ENCODE measurements around the gene LYSMD2. TPM values are rescaled to one million over a fixed set of nuclear protein-coding genes. Genes with fewer than 3 reads are reported as not detected.

The LYSMD2 gene
- total RNA-seq, 1 donor from 2014 or later, result 1.8 TPM

DNA sequence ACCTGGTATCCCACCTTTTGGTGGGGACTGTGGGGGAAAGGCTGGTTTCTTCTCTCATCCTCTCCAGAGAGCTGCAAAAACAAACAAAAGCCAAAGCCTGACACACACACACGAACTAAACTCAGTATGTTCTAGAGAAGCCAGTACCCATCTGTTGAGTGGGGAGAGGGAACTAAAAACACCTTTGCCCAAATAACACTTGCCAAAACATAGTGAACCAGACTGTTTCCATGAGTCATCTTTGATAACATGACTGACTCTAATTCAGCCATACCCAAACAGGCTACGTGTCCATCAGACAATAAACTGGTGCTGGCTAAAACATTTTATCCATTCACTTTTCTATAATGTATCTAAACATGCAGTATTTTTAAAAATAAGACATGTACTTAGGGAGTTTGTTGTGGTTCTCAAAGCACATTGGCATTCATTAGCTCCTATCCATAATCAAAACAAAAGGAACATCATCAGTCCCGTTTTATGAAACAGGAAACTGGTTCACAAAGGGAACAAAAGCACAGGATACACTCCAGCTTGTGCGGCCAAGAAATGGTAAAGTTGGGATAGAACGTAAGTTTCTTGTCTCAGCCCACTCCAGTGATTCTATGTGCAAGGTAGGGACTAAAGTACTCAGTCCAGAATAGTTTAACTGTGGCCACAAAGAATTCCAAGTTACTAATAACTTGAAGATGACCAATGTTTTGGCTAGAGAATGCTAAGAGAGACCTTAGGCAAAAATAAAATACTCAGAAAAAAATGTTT, 16.1 kb downstream of the LYSMD2 start:
- DNase-seq (ENCODE audit: extremely low spot score, unreplicated experiment), result no peak
- TF ChIP-seq, protein P1, sequence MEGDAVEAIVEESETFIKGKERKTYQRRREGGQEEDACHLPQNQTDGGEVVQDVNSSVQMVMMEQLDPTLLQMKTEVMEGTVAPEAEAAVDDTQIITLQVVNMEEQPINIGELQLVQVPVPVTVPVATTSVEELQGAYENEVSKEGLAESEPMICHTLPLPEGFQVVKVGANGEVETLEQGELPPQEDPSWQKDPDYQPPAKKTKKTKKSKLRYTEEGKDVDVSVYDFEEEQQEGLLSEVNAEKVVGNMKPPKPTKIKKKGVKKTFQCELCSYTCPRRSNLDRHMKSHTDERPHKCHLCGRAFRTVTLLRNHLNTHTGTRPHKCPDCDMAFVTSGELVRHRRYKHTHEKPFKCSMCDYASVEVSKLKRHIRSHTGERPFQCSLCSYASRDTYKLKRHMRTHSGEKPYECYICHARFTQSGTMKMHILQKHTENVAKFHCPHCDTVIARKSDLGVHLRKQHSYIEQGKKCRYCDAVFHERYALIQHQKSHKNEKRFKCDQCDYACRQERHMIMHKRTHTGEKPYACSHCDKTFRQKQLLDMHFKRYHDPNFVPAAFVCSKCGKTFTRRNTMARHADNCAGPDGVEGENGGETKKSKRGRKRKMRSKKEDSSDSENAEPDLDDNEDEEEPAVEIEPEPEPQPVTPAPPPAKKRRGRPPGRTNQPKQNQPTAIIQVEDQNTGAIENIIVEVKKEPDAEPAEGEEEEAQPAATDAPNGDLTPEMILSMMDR (IDR thresholded peaks at IDR 0.05), result no peak
- no peaks in the 10 kb centered on the region for H3K36me3 Mint-ChIP-seq (ENCODE audit: unreplicated experiment)
- H3K4me3 Mint-ChIP-seq (ENCODE audit: unreplicated experiment), result no peak overlapping the region
- peaks cover 6% of the 10 kb centered on the region for H3K4me1 Mint-ChIP-seq (ENCODE audit: unreplicated experiment)
- no peak overlapping the region for H3K27ac Mint-ChIP-seq (ENCODE audit: unreplicated experiment)
- H3K9me3 Mint-ChIP-seq (ENCODE audit: unreplicated experiment), result no peaks in the 10 kb centered on the region
- H3K27me3 Mint-ChIP-seq (ENCODE audit: unreplicated experiment), result no peaks in the 10 kb centered on the region

DNA sequence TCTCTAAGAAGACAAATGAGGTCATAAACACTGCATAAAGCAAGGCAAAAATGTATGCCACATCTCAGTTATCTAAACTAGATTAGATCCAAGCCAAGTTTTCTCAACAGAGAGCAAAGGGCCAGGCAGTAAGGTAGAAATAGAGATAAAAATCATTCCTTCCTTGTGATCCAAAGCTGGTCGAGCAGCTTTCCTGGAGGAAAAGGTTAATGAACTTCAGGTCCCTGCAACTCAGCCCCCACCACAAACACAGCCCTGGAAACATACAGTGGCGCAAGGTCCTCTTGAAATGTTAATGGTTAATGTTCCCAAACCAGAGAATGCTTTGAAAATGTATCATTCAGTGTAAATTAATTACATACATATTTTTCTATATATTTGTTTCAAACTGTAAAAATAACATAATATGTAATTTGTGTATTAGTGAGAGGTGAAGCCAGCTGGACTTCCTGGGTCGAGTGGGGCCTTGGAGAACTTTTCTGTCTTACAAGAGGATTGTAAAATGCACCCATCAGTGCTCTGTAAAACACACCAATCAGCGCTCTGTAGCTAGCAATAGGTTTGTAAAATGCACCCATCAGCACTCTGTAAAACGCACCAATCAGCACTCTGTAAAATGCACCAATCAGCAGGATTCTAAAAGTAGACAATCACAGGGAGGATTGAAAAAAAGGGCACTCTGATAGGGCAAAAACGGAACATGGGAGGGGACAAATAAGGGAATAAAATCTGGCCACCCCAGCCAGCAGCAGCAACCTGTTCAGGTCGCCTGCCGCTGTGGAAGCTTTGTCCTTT, 17.1 kb downstream of the LYSMD2 start:
- no peaks in the 10 kb centered on the region for H3K9me3 Mint-ChIP-seq (ENCODE audit: unreplicated experiment)
- DNase-seq (ENCODE audit: extremely low spot score, unreplicated experiment), result no peak
- H3K27me3 Mint-ChIP-seq (ENCODE audit: unreplicated experiment), result no peaks in the 10 kb centered on the region
- no peak overlapping the region for H3K4me3 Mint-ChIP-seq (ENCODE audit: unreplicated experiment)
- no peak overlapping the region for H3K27ac Mint-ChIP-seq (ENCODE audit: unreplicated experiment)
- H3K4me1 Mint-ChIP-seq (ENCODE audit: unreplicated experiment), result peaks cover 2% of the 10 kb centered on the region
- TF ChIP-seq, protein P1 (IDR thresholded peaks at IDR 0.05), result no peak
- no peaks in the 10 kb centered on the region for H3K36me3 Mint-ChIP-seq (ENCODE audit: unreplicated experiment)

DNA sequence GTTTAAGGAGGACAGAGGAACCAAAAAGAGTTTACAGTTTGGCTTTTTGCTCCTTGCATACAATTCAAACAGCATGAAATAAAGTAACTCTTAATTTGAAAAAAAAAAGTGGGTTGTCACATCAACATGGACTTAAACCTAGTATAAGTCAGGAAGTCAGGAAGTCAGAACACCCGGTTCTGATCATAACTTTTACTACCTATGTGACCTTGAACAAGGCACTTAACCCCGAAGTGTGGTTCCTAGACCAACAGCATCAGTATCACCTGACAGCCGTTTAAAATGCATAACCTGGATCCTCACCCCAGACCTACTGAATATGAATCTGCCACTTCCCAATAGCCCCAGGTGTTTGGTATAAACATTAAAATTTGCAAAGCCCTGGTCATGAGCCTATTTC, 18.7 kb downstream of the LYSMD2 start:
- no peaks in the 10 kb centered on the region for H3K36me3 Mint-ChIP-seq (ENCODE audit: unreplicated experiment)
- peaks cover 2% of the 10 kb centered on the region for H3K4me1 Mint-ChIP-seq (ENCODE audit: unreplicated experiment)
- TF ChIP-seq, protein P1 (IDR thresholded peaks at IDR 0.05), result no peak
- no peak overlapping the region for H3K27ac Mint-ChIP-seq (ENCODE audit: unreplicated experiment)
- no peaks in the 10 kb centered on the region for H3K9me3 Mint-ChIP-seq (ENCODE audit: unreplicated experiment)
- H3K4me3 Mint-ChIP-seq (ENCODE audit: unreplicated experiment), result no peak overlapping the region
- peaks cover 12% of the 10 kb centered on the region for H3K27me3 Mint-ChIP-seq (ENCODE audit: unreplicated experiment)
- DNase-seq (ENCODE audit: extremely low spot score, unreplicated experiment), result no peak

GRCh38 chr15:51718219-51718618, 19.2 kb downstream of the LYSMD2 start:
- Mint-ChIP-seq H3K9me3 (ENCODE audit: unreplicated experiment) (no peaks in the 10 kb centered on the region), H3K4me3 (ENCODE audit: unreplicated experiment) (no peak overlapping the region), H3K27me3 (ENCODE audit: unreplicated experiment) (peaks cover 17% of the 10 kb centered on the region), H3K27ac (ENCODE audit: unreplicated experiment) (no peak overlapping the region), H3K4me1 (ENCODE audit: unreplicated experiment) (peaks cover 2% of the 10 kb centered on the region), H3K36me3 (ENCODE audit: unreplicated experiment) (no peaks in the 10 kb centered on the region)
- DNase-seq (ENCODE audit: extremely low spot score, unreplicated experiment), result no peak
- TF ChIP-seq, protein P1 (IDR thresholded peaks at IDR 0.05), result no peak

DNA sequence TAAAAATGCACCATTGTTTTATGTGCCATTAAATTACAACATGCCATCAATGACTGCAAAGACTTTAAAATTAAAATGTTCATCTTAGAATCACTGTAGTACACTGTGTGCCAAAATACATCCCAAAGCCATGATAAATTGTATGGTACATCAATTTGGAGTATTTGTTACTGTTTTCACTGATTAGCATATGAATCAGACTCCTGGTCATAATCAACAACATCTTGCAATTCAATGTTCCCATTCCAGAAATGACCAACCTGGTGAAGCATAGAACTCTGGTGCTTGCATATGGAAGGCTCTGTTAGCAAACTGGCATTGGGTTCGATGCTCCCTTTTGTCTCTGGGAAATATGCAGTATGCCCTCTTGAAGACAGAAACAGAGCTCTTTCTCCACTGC, 22.5 kb downstream of the LYSMD2 start:
- no peak for DNase-seq (ENCODE audit: extremely low spot score, unreplicated experiment)
- TF ChIP-seq, protein P1 (IDR thresholded peaks at IDR 0.05), result no peak
- Mint-ChIP-seq H3K4me3 (ENCODE audit: unreplicated experiment) (no peak overlapping the region), H3K4me1 (ENCODE audit: unreplicated experiment) (no peaks in the 10 kb centered on the region), H3K27ac (ENCODE audit: unreplicated experiment) (no peak overlapping the region), H3K36me3 (ENCODE audit: unreplicated experiment) (no peaks in the 10 kb centered on the region), H3K27me3 (ENCODE audit: unreplicated experiment) (peaks cover 28% of the 10 kb centered on the region), H3K9me3 (ENCODE audit: unreplicated experiment) (no peaks in the 10 kb centered on the region)

All from osteocyte (in vitro differentiated cells).